ENCODE measurements around the gene CRYL1. TPM values are rescaled to one million over a fixed set of nuclear protein-coding genes. Genes with fewer than 3 reads are reported as not detected.

CRYL1 gene
- total and polyA plus RNA-seq, 2 of the 13 experiments (the other 11 are each of a cell fraction or from before 2014, with no cell fraction given), result 57.2 to 115 TPM

- TF ChIP-seq DZIP1 (CRISPR knock-in tag; IDR thresholded peaks at IDR 0.05), result peak; percentile 52; the same call in 1 of the 2 replicates
- no peak for TF ChIP-seq FOXK2 (IDR thresholded peaks at IDR 0.05)
- TF ChIP-seq TAF15 (IDR thresholded peaks at IDR 0.05; ENCODE audit: low read depth, low read length, poor library complexity, severe bottlenecking), result no peak
- 0 out of 2 replicates have a peak, but pooled peaks have one; percentile 3 for TF ChIP-seq ZFP90 (CRISPR knock-in tag; IDR thresholded peaks at IDR 0.05; ENCODE audit: borderline replicate concordance)
- peak; percentile 70 for TF ChIP-seq KDM2A (CRISPR knock-in tag; IDR thresholded peaks at IDR 0.05; ENCODE audit: borderline replicate concordance, low read depth)
- TF ChIP-seq SP2 (CRISPR knock-in tag; IDR thresholded peaks at IDR 0.05), result peak; percentile 44; the same call in 1 of the 2 replicates
- TF ChIP-seq TOPORS (CRISPR knock-in tag; IDR thresholded peaks at IDR 0.05), result no peak
Observed at GRCh38 chr13:20525144-20525600, 485 bp downstream of the CRYL1 start (continued).

- no peak overlapping the region for H2AFZ ChIP-seq (ENCODE audit: low read length)
- H3K4me2 ChIP-seq (ENCODE audit: low read depth, low read length), result no peak overlapping the region
- TF ChIP-seq ELF4 (CRISPR knock-in tag; IDR thresholded peaks at IDR 0.05; ENCODE audit: borderline replicate concordance) (no peak), ZNF674 (CRISPR knock-in tag; IDR thresholded peaks at IDR 0.05; ENCODE audit: low read depth) (no peak), CEBPB (IDR thresholded peaks at IDR 0.05; ENCODE audit: borderline replicate concordance, low read depth, low read length) (peak; percentile 88), CEBPG (CRISPR knock-in tag; IDR thresholded peaks at IDR 0.05) (peak; percentile 63), ZFP91 (CRISPR knock-in tag; IDR thresholded peaks at IDR 0.05; ENCODE audit: borderline replicate concordance) (no peak)
- DNase-seq (ENCODE audit: low spot score) (no peak), FAIRE-seq (no peak), ATAC-seq (no peak)
- in situ Hi-C loops (cut with HindIII; ENCODE audit: extremely low pct_ligation_motif_present, low pct_unique_long_range_greater_than_20kb), result no loop called here
- ChIA-PET POLR2A (interaction anchor here (0.8 kb wide), 1 partner anchor 16 kb away, joined by 6 read pairs; no protein-coding TSS in a partner anchor), CTCF (ENCODE audit: low intra/inter-chr PET ratio, low total read pairs) (no interaction called here)
- peaks cover 27% of the 10 kb centered on the region for H3K79me2 ChIP-seq (ENCODE audit: insufficient read depth, low read length)
- BruUV-seq (replicated peaks), result no TSS peak
- H3K27ac ChIP-seq (ENCODE audit: extremely low read length, insufficient read depth, low read length), result no peak overlapping the region
- intact Hi-C loops (cut with micrococcal nuclease; ENCODE audit: unreplicated experiment), result loop anchor here (2.0 kb wide), 1 partner anchor 15 kb away; no protein-coding TSS in a partner anchor
- H4K20me1 ChIP-seq (ENCODE audit: insufficient read depth, low read length), result no peaks in the 10 kb centered on the region
- H3K27me3 ChIP-seq (ENCODE audit: control insufficient read depth in 1 of 2, insufficient read depth in 2 of 2, low read length in 2 of 2), result no peaks in the 10 kb centered on the region; a peak in 1 of 5 replicates
- H3K4me1 ChIP-seq (ENCODE audit: insufficient read depth, low read length), result peaks cover 73% of the 10 kb centered on the region
- WGBS (ENCODE audit: low lambda C conversion rate), result 89% methylated on average over 5 of the region's 5 CpGs
- no peaks in the 10 kb centered on the region; a peak in 2 of 5 replicates for H3K36me3 ChIP-seq (replicated peaks in 1 of 2; ENCODE audit: control insufficient read depth in 1 of 2, insufficient read depth in 2 of 2, low read length in 2 of 2)
- H3K9me3 ChIP-seq (ENCODE audit: low read length), result no peaks in the 10 kb centered on the region
- no peak overlapping the region for H3K9ac ChIP-seq (ENCODE audit: insufficient read depth, low read depth, low read length)
- no peak overlapping the region for H3K4me3 ChIP-seq (replicated peaks in 1 of 3; ENCODE audit: insufficient read depth in 1 of 3, low read depth in 2 of 3, low read length in 3 of 3)
Observed at GRCh38 chr13:20521364-20522115, 4.1 kb downstream of the CRYL1 start.

Data from HepG2 (cell line).